Measurements from ENCODE around the gene ARHGEF7. TPM values are rescaled to one million over a fixed set of nuclear protein-coding genes. Genes with fewer than 3 reads are reported as not detected.

Gene ARHGEF7
- total RNA-seq, 2 experiments from 2014 or later, result 67.9 to 68.9 TPM

DNA sequence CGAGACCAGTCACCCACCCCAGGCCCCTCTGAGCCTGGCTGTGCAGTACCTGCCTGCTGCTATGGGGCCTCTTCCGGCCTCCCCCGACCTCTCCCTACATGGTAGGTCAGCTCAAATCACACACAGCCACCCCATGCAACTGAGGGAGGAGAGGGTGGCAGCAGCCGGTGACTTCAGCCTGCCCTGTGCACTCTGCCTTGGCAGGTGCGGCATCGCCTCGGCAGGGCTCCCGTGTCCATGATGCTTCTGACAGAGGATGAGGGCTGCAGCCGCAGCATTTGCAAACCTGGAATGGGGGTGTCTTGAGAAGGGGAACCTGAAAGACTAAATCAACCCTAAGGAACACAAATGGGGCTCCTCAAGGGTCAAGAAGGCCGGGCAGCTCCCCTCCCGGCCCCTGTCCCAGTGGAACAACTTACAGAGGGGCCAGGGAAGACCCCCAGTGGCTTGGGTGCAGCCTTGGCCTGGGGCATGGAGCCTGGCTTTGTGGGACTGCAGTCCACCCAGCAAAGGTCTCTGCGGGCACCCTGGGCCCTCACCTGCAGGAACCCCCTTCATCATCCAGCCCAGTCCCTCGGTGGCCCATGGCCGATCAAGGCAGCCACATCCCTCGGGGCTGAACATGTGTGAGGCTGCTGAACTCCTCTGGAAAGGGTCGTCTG, 212.0 kb downstream of the ARHGEF7 start:
- DNase-seq, result peak; percentile 14
- POLR2A ChIA-PET, result no interaction called here
- Mint-ChIP-seq H3K9me3 (no peaks in the 10 kb centered on the region), H3K4me3 (no peak overlapping the region), H3K27ac (no peak overlapping the region), H3K36me3 (ENCODE audit: low read depth) (no peaks in the 10 kb centered on the region), H3K4me1 (peaks cover 9% of the 10 kb centered on the region), H3K27me3 (no peaks in the 10 kb centered on the region)
- CTCF ChIA-PET, result no interaction called here

DNA sequence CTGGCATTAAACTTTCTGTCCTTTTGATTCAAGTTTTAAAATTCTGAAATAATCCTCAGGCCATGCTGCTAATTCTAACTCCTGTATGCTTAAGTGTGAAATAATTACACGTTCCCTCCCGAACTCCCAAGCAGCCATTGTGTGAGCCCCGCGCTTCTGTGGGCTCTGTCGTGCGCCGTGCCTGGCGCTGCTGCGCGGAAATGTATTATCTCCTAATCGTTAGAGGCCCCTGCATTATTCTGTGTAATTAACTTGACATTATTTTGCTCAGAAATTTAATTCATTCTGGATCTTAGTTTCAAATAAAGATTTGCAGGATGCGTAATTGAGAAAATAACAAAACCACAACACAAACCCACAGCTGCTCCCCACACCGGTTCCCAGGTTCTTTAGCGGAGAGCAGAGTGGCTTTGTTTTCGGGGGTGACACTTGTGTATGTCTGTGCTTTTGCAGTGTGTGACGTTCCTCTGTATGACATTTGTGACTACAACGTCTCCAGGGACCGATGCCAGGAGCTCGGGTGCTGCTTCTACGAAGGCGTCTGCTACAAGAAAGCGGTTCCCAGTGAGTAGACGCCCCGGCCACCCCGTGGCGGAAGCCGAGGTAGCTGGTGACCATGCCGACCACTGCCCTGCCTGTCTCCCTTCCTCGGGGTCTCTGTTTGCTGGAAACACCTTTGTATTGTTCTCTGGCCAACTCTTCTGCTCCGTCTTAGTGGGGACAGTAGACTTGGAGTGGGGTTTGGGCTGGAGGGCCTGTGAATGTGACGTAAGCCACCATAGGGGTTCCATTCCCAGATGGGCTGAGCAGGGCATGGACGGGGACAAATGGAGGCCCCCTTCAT, 212.8 kb downstream of the ARHGEF7 start:
- ChIA-PET POLR2A (no interaction called here), CTCF (no interaction called here)
- H3K4me3 Mint-ChIP-seq, result no peak overlapping the region
- peak; percentile 8 for DNase-seq
- H3K9me3 Mint-ChIP-seq, result no peaks in the 10 kb centered on the region
- H3K27ac Mint-ChIP-seq, result no peak overlapping the region
- no peaks in the 10 kb centered on the region for H3K36me3 Mint-ChIP-seq (ENCODE audit: low read depth)
- H3K4me1 Mint-ChIP-seq, result peaks cover 9% of the 10 kb centered on the region
- H3K27me3 Mint-ChIP-seq, result no peaks in the 10 kb centered on the region

DNA sequence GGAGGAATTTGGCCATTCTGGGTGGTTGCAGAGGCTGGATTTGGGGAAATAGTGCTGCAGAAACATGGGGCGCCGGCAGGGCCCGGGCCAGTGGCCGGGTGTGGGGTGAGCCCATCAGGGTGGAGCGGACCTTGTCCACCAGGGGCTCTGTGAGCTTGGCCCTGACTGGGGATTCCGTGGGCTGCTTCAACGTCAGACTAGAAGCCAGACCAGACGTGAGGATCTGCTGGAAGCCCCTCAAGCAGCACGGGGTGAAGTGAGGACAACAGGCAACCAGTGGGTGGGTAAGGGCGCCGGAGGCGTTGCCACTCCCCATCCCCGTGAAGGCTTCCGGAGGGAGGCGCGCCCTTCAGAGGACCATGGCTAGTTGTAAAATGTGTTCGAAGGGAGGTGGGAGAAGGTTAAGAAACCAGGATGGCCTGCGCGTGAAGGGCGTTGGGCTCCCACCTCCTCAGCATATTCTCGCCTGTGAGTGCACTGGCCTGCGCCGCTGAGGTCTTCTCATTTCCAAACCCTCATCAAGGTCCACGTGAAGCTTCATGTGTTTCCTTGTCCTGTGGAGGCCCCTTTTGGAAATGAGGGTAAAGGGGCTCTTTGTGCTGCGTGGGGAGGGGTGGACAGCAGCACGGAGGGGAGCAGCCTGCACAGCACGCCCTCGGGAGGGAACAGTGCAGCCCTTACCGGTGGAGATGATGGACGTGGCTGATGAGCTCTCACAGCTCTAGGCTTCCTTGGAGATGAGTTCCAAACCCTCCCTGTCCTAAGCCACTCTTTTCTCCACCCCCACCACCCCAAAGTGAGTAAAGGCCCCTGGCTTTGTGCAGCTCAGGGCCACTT, 213.7 kb downstream of the ARHGEF7 start:
- no peaks in the 10 kb centered on the region for H3K36me3 Mint-ChIP-seq (ENCODE audit: low read depth)
- DNase-seq, result peak; percentile 12
- ChIA-PET CTCF (interaction anchor here (0.6 kb wide), 1 partner anchor 176 kb away, joined by 4 read pairs; no protein-coding TSS in a partner anchor), POLR2A (no interaction called here)
- H3K4me1 Mint-ChIP-seq, result peaks cover 6% of the 10 kb centered on the region
- H3K9me3 Mint-ChIP-seq, result no peaks in the 10 kb centered on the region
- H3K27me3 Mint-ChIP-seq, result no peaks in the 10 kb centered on the region
- H3K4me3 Mint-ChIP-seq, result no peak overlapping the region
- H3K27ac Mint-ChIP-seq, result no peak overlapping the region

DNA sequence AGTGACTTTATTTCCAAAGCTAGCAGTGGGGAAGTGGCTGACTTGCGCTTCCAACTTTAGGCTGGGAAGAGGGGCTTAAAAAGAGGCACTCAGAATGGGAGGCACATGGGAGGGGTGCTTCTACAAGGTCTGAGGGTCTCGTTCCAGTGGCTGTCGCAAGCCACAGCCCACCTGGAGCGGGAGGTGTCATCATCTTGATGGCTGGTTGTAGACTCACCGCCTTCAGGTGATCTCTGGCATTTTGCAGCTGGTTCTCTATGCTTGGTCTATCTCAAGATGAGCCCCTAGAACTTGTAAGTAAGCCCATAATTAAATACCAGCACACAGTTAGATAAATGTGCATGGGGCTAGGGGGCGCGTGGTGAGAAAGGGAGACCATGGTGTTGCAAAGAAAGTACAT, 214.5 kb downstream of the ARHGEF7 start:
- ChIA-PET CTCF (interaction anchor here (0.6 kb wide), 1 partner anchor 176 kb away, joined by 4 read pairs; no protein-coding TSS in a partner anchor), POLR2A (no interaction called here)
- Mint-ChIP-seq H3K4me3 (no peak overlapping the region), H3K27ac (no peak overlapping the region), H3K9me3 (no peaks in the 10 kb centered on the region), H3K27me3 (no peaks in the 10 kb centered on the region), H3K4me1 (no peaks in the 10 kb centered on the region), H3K36me3 (ENCODE audit: low read depth) (no peaks in the 10 kb centered on the region)
- no peak for DNase-seq

DNA sequence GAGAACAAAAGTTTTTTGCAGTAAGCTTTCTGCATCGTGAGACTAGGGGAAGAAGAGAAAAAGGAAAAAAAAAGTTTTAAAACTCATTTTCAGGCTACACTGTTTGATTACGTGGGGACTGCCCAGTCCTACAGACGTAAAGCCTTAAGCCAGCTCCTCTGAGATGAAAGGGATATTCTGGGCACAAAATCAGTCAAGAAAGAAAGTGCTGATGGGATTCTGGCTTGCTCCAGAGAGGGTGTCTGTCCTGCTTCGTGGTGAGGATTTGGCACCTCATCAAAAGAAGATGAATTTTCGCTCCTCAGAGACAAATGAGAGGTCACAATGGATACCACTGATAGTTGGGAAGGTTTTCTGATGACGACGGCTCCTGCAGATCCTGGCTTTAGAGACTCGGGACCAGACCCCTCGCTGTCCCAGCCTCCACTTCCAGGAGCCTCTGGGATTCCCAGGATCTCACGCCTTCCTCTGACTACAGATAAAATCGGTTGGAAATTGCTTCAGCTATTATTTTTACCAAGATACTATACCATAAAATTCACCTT, 215.0 kb downstream of the ARHGEF7 start:
- CTCF ChIA-PET, result no interaction called here
- H3K36me3 Mint-ChIP-seq (ENCODE audit: low read depth), result no peaks in the 10 kb centered on the region
- POLR2A ChIA-PET, result no interaction called here

DNA sequence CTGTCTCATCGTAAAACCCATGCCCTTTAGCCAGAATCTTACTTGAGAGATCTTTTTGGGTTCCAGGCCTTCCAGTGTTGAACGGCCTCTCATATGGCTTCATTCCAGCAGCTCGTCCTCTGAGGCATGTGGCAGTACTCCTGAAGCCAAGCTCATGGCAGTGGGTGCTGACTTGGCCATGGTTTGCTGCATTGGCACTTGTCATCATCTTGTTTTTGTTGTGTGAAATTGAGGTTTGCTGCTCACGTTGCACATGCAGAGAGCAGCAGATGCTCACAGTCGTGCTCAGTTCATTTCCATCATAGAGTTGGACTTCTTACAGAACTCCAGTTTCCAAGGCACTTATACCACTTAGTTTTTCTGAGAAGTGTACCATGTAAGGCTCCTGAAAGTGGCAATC, 220.2 kb downstream of the ARHGEF7 start:
- Mint-ChIP-seq H3K4me1 (no peaks in the 10 kb centered on the region), H3K36me3 (ENCODE audit: low read depth) (peaks cover 2% of the 10 kb centered on the region), H3K4me3 (no peak overlapping the region), H3K27me3 (no peaks in the 10 kb centered on the region), H3K27ac (no peak overlapping the region), H3K9me3 (peaks cover 2% of the 10 kb centered on the region)
- ChIA-PET POLR2A (no interaction called here), CTCF (no interaction called here)
- no peak for DNase-seq

More for the DNA sequence above, 215.0 kb downstream of the ARHGEF7 start:
- no peaks in the 10 kb centered on the region for H3K27me3 Mint-ChIP-seq
- H3K4me1 Mint-ChIP-seq, result no peaks in the 10 kb centered on the region
- H3K27ac Mint-ChIP-seq, result no peak overlapping the region
- no peak overlapping the region for H3K4me3 Mint-ChIP-seq
- no peaks in the 10 kb centered on the region for H3K9me3 Mint-ChIP-seq
- no peak for DNase-seq

DNA sequence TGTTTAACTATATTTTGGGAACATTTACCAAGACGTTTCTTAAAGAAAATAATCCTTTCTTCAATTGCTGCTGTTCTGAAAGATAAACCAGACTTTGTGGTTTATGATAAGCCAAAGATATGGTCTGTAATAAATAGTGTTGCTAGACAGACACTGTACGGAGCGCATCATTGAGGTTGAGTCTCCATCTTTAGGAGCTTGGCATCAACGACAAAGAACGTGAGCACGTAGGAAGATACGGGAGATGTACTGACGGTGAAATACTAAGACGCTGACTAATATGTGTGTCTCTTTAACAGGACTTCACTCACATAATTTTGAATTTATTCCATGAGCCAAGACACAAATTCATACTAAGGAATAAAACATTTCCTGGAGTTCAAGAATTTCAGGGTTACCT, 221.6 kb downstream of the ARHGEF7 start:
- H3K36me3 Mint-ChIP-seq (ENCODE audit: low read depth), result peaks cover 2% of the 10 kb centered on the region
- no peaks in the 10 kb centered on the region for H3K27me3 Mint-ChIP-seq
- H3K9me3 Mint-ChIP-seq, result peaks cover 2% of the 10 kb centered on the region
- no peaks in the 10 kb centered on the region for H3K4me1 Mint-ChIP-seq
- no peak for DNase-seq
- POLR2A ChIA-PET, result no interaction called here
- no peak overlapping the region for H3K27ac Mint-ChIP-seq
- no peak overlapping the region for H3K4me3 Mint-ChIP-seq
- CTCF ChIA-PET, result no interaction called here

DNA sequence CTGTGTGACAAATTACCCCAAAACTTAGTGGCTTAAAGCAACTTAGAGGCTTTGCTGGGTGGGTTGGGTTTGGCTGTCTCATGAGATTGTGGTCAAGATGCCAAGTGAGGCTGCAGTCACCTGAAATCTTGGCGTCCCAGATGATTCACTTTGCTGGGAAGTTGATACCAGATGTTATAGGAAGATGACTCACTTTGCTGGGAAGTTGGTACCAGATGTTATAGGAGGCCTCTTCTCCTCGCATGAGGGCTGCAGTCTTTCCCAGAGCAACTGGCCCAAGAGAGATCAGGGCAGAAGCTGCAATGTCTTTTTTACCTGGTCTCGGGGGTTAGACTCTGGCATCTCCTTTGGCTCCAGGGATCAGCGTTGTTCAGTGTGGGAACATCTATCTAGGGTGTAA, 222.1 kb downstream of the ARHGEF7 start:
- no peak for DNase-seq
- Mint-ChIP-seq H3K4me3 (no peak overlapping the region), H3K27me3 (no peaks in the 10 kb centered on the region), H3K36me3 (ENCODE audit: low read depth) (peaks cover 2% of the 10 kb centered on the region), H3K4me1 (no peaks in the 10 kb centered on the region), H3K27ac (no peak overlapping the region), H3K9me3 (peaks cover 2% of the 10 kb centered on the region)
- POLR2A ChIA-PET, result no interaction called here
- CTCF ChIA-PET, result no interaction called here

DNA sequence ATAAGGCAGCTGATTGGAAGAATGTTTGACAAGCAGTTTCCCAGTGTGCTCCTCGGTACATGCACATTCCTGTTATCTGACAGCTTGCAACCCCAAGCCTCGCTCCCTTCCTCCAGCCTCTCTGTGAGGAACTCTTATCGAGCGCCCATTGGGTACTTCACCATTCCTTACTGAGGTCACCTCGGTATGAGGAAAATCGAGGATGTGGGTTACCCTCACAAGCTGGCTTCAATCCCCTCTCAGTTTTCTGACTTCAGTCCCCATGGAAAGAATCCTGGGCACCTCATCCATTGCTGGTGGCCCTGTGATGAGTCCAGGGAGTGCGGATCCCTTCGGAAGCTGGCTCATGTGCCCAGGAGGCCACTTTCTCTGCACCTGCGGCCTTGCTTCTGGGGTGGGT, 222.6 kb downstream of the ARHGEF7 start:
- Mint-ChIP-seq H3K36me3 (ENCODE audit: low read depth) (peaks cover 2% of the 10 kb centered on the region), H3K4me3 (no peak overlapping the region), H3K27ac (no peak overlapping the region), H3K4me1 (no peaks in the 10 kb centered on the region), H3K27me3 (no peaks in the 10 kb centered on the region), H3K9me3 (peaks cover 2% of the 10 kb centered on the region)
- POLR2A ChIA-PET, result no interaction called here
- CTCF ChIA-PET, result no interaction called here
- DNase-seq, result peak; percentile 6

DNA sequence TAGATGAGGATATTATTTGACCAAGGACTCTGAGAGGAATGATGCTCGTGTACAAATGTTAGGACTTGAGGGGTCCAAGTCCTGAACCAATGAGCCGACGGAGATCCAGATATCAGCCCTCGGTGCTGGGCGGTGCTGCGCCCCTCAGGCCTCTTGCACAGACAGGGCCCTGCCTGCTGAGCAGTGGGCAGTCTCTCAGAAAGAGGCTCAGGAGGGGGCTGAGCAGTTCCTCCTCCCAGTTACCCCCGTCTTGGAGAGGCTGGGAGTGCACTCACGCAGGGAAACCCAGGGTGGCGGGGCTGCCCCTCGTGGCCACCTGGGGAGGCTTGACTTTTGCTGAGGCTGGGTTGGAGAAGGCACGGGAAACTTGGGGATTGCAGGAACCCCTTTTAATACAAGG, 223.7 kb downstream of the ARHGEF7 start:
- H3K4me1 Mint-ChIP-seq, result no peaks in the 10 kb centered on the region

DNA sequence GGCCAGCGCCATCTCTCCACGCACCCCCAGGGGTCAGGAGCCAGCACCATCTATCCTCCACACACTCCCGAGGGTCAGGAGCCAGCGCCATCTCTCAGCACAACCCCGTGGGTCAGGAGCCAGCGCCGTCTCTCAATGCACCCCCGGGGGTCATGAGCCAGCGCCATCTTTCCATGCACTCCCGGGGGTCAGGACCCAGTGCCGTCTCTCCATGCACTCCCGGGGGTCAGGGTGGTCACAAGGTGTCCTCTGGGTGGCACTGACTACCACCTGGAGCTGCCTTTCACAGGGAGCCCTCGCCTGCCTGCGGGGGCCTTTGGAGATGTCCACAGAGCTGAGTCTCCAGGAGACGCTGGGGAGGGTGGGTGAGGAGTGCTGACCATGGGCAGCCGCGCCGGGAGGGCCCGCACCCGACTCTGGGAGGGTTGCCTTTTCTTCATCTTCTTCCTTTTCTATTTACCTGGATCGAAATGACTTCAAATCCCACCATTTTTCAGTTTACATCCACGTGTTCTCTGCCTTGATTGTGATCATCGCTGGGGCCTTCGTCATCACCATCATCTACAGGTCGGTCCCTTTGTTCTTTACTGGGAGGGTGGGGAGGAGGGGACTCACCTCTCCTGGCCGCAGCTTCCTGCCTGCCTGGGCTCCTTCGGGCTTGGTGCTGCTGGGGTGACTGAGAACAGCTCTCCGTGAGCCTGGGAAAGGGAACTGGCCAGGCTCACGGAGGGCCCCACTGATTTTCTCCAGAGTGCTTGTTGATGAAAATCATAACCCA, 224.4 kb downstream of the ARHGEF7 start:
- CTCF ChIA-PET, result no interaction called here
- peak; percentile 12 for DNase-seq
- no peak overlapping the region for H3K4me3 Mint-ChIP-seq
- peaks cover 2% of the 10 kb centered on the region for H3K36me3 Mint-ChIP-seq (ENCODE audit: low read depth)
- H3K27ac Mint-ChIP-seq, result no peak overlapping the region
- H3K9me3 Mint-ChIP-seq, result peaks cover 2% of the 10 kb centered on the region
- POLR2A ChIA-PET, result no interaction called here
- H3K27me3 Mint-ChIP-seq, result no peaks in the 10 kb centered on the region
- H3K4me1 Mint-ChIP-seq, result no peaks in the 10 kb centered on the region

More for the DNA sequence above, 223.7 kb downstream of the ARHGEF7 start:
- Mint-ChIP-seq H3K4me3 (no peak overlapping the region), H3K27me3 (no peaks in the 10 kb centered on the region), H3K9me3 (peaks cover 2% of the 10 kb centered on the region), H3K36me3 (ENCODE audit: low read depth) (peaks cover 2% of the 10 kb centered on the region), H3K27ac (no peak overlapping the region)
- CTCF ChIA-PET, result no interaction called here
- POLR2A ChIA-PET, result no interaction called here
- DNase-seq, result no peak

DNA sequence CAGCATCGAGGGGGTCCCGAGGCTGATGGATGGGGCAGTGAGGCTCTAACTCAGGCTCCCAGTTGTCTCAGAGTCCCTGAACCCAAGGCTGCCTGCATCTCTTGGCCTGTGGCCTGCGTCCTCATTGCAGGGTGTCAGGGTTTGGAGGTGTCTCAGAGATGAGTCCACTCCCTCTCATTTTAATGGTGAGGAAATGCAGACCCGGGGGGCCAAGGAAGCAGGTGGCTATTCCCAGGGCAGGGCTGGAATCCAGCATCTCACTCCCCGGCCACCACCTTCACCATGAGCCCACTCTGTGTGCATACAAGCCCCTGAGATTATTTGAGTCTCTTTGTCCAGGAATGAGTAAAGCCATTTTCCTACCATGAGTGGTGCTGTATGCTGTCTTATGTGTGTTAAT, 226.8 kb downstream of the ARHGEF7 start:
- Mint-ChIP-seq H3K36me3 (ENCODE audit: low read depth) (peaks cover 2% of the 10 kb centered on the region), H3K4me3 (no peak overlapping the region), H3K9me3 (peaks cover 2% of the 10 kb centered on the region), H3K27ac (no peak overlapping the region), H3K4me1 (no peaks in the 10 kb centered on the region), H3K27me3 (no peaks in the 10 kb centered on the region)
- ChIA-PET POLR2A (no interaction called here), CTCF (interaction anchor here (0.7 kb wide), 1 partner anchor 76 kb away, joined by 3 read pairs; no protein-coding TSS in a partner anchor)
- no peak for DNase-seq

All from activated CD4-positive, alpha-beta memory T cell treated with anti-CD3 and anti-CD28 coated beads, Interleukin-2, amount 10 ng/mL, durations not matched to agents 7 days and 5 days (primary cell).